SKM-1 treated with dmso at 0.1 percent for 144 hours (cell line): Measurements from ENCODE around the gene SEBOX.
"Not testable (repeated sequence)": the region's sequence is repeated elsewhere in the genome, so short reads cannot be mapped to it uniquely, and the experiment has no call there.

Experiments used
- DNase-seq: peaks from one replicate; lab custom pipeline; 2025; ENCODE audit not compliant: unreplicated experiment; lab: John Stamatoyannopoulos, UW

SEBOX gene

GRCh38 chr17:28342313-28342712, 22.7 kb downstream of the SEBOX start:
- DNase-seq, result no peak

GRCh38 chr17:28341516-28341915, 23.5 kb downstream of the SEBOX start:
- DNase-seq, result no peak

GRCh38 chr17:28340374-28340773, 24.6 kb downstream of the SEBOX start:
- no peak for DNase-seq

GRCh38 chr17:28339431-28339830, 25.6 kb downstream of the SEBOX start:
- DNase-seq, result no peak

- not testable (repeated sequence) for DNase-seq
Measured at GRCh38 chr17:28338769-28339212, 26.2 kb downstream of the SEBOX start.

GRCh38 chr17:28338056-28338768, 26.8 kb downstream of the SEBOX start:
- DNase-seq, result no peak

GRCh38 chr17:28335959-28336871, 28.8 kb downstream of the SEBOX start:
- DNase-seq, result no peak

- peak; percentile 99 for DNase-seq
Measured at GRCh38 chr17:28335201-28335958, 29.6 kb downstream of the SEBOX start, which contains the start of the genes IFT20 and TNFAIP1. Gene IFT20, minus strand, starts transcription at chr17:28335472. Its CDS starts 3,487 bp downstream, at chr17:28331985. Gene TNFAIP1, plus strand, starts transcription at chr17:28335761. Its CDS starts 3,761 bp downstream, at chr17:28339522.

GRCh38 chr17:28334666-28335200, 30.3 kb downstream of the SEBOX start:
- no peak for DNase-seq

GRCh38 chr17:28334171-28334570, 30.8 kb downstream of the SEBOX start:
- DNase-seq, result no peak

GRCh38 chr17:28333083-28333746, 31.8 kb downstream of the SEBOX start:
- no peak for DNase-seq

- no peak for DNase-seq
Measured at GRCh38 chr17:28331891-28332420, 33.0 kb downstream of the SEBOX start.

- no peak for DNase-seq
Measured at GRCh38 chr17:28330671-28331070, 34.3 kb downstream of the SEBOX start.

- DNase-seq, result no peak
Measured at GRCh38 chr17:28328325-28328724, 36.7 kb downstream of the SEBOX start.

GRCh38 chr17:28327709-28328108, 37.3 kb downstream of the SEBOX start:
- DNase-seq, result no peak

- DNase-seq, result no peak
Measured at GRCh38 chr17:28327031-28327607, 37.9 kb downstream of the SEBOX start.

GRCh38 chr17:28326114-28326513, 38.9 kb downstream of the SEBOX start:
- DNase-seq, result no peak

- DNase-seq, result no peak
Measured at GRCh38 chr17:28325211-28325610, 39.8 kb downstream of the SEBOX start.

- no peak for DNase-seq
Measured at GRCh38 chr17:28324781-28325180, 40.2 kb downstream of the SEBOX start.

GRCh38 chr17:28324267-28324745, 40.7 kb downstream of the SEBOX start:
- no peak for DNase-seq
